ENCODE results near the gene SNX8. TPM values are rescaled to one million over a fixed set of nuclear protein-coding genes. Genes with fewer than 3 reads are reported as not detected.

Gene SNX8
- total and polyA plus RNA-seq, 8 donors = 7.1 to 16.1 (median 11.7) TPM

GRCh38 chr7:2202901-2203765, 111.1 kb downstream of the SNX8 start:
- TF ChIP-seq CTCF (IDR thresholded peaks at IDR 0.05) = no peak
- H3K27me3 ChIP-seq = no peaks in the 10 kb centered on the region
- intact Hi-C loops (cut with DNase I) = no loop called here
- ATAC-seq (no peak), DNase-seq (no peak), FAIRE-seq (no peak)
- H3K4me1 ChIP-seq = no peaks in the 10 kb centered on the region
- no peaks in the 10 kb centered on the region for H3K36me3 ChIP-seq
- H3K27ac ChIP-seq = no peak overlapping the region
- H3K4me3 ChIP-seq = no peak overlapping the region
- no peaks in the 10 kb centered on the region for H3K9me3 ChIP-seq
- 82 to 83% methylated on average over 20 of the region's 20 CpGs for WGBS, 2 donors

GRCh38 chr7:2202361-2202761, 111.9 kb downstream of the SNX8 start:
- no peak for TF ChIP-seq CTCF (IDR thresholded peaks at IDR 0.05)
- Histone ChIP-seq H3K27me3 (no peaks in the 10 kb centered on the region), H3K4me3 (no peak overlapping the region), H3K36me3 (no peaks in the 10 kb centered on the region), H3K4me1 (no peaks in the 10 kb centered on the region), H3K9me3 (no peaks in the 10 kb centered on the region), H3K27ac (no peak overlapping the region)
- FAIRE-seq = no peak
- intact Hi-C loops (cut with DNase I) = no loop called here
- ATAC-seq = no peak
- 90 to 94% methylated on average over 14 of the region's 14 CpGs for WGBS, 2 donors
- DNase-seq = no peak

Small RNA genes lying within 50 kb of the gene (microRNA-seq; reads per million reads assigned to microRNA genes)
- 0 to 0.29 reads per million in 2 donors for gene MIR6836

Other genes with a start within 250 kb of the SNX8 start
- gene MAD1L1, start 81.5 kb downstream of the SNX8 start, total RNA-seq = 10 to 100 TPM in 4 of 6 donors, 1 to 10 TPM in 2; 9.8 to 13.8 (median 10.8) TPM
- 10 to 100 TPM; 12.3 to 28.2 TPM for gene MAD1L1, start 81.5 kb downstream of the SNX8 start, polyA plus RNA-seq
- gene MRM2, start 72.2 kb downstream of the SNX8 start, total RNA-seq = 10 to 100 TPM in 1 of 6 donors, 1 to 10 TPM in 5; 3.5 to 11.8 (median 7.7) TPM
- gene MRM2, start 72.2 kb downstream of the SNX8 start, polyA plus RNA-seq = 10 to 100 TPM in 1 of 2 donors, 1 to 10 TPM in 1; 8.2 to 12.3 TPM
- gene NUDT1, start 72.2 kb downstream of the SNX8 start, total RNA-seq = 1 to 10 TPM; 2.6 to 6.9 (median 3.7) TPM
- gene NUDT1, start 72.2 kb downstream of the SNX8 start, polyA plus RNA-seq = 1 to 10 TPM; 6.4 to 7.2 TPM
- gene EIF3B, start 40.4 kb upstream of the SNX8 start, total RNA-seq = 100 to 1,000 TPM in 1 of 6 donors, 10 to 100 TPM in 5; 61.1 to 106 (median 72.4) TPM
- gene EIF3B, start 40.4 kb upstream of the SNX8 start, polyA plus RNA-seq = 10 to 100 TPM; 83.2 to 90.6 TPM
- gene CHST12, start 89.2 kb upstream of the SNX8 start, total RNA-seq = 10 to 100 TPM in 1 of 6 donors, 1 to 10 TPM in 5; 7.3 to 13.2 (median 8.6) TPM
- gene CHST12, start 89.2 kb upstream of the SNX8 start, polyA plus RNA-seq = 1 to 10 TPM; 7.0 to 8.7 TPM
- gene GRIFIN, start 162.0 kb upstream of the SNX8 start, total RNA-seq = not detected
- gene GRIFIN, start 162.0 kb upstream of the SNX8 start, polyA plus RNA-seq = not detected
- gene LFNG, start 205.3 kb upstream of the SNX8 start, total RNA-seq = 10 to 100 TPM; 28.2 to 66.8 (median 41.5) TPM
- gene LFNG, start 205.3 kb upstream of the SNX8 start, polyA plus RNA-seq = 10 to 100 TPM; 37.2 to 42.1 TPM
- 10 to 100 TPM; 11.8 to 18.1 (median 13.6) TPM for gene BRAT1, start 241.1 kb upstream of the SNX8 start, total RNA-seq
- 10 to 100 TPM; 44.7 to 54.4 TPM for gene BRAT1, start 241.1 kb upstream of the SNX8 start, polyA plus RNA-seq
- 10 to 100 TPM in 4 of 6 donors, 1 to 10 TPM in 2; 8.8 to 14.1 (median 12.1) TPM for gene IQCE, start 244.5 kb upstream of the SNX8 start, total RNA-seq
- 10 to 100 TPM in 1 of 2 donors, 1 to 10 TPM in 1; 8.8 to 10.9 TPM for gene IQCE, start 244.5 kb upstream of the SNX8 start, polyA plus RNA-seq